HFFc6 (cell line): ENCODE data around the gene DMTF1. TPM values are rescaled to one million over a fixed set of nuclear protein-coding genes. Genes with fewer than 3 reads are reported as not detected.

ENCODE experiments used
- DNase-seq: peaks from one replicate; pipeline ENCODE4 v3.0.0-alpha.2; 2018
- H3K27ac Mint-ChIP-seq: 2 replicates; pipeline ENCODE4 v1.8.0; 2020; ENCODE audit warnings: mild to moderate bottlenecking, mixed read lengths
- H3K27me3 Mint-ChIP-seq: 2 replicates; pipeline ENCODE4 v1.8.0; 2021; ENCODE audit warnings: mild to moderate bottlenecking, moderate library complexity, mixed read lengths; ENCODE audit not compliant: insufficient read depth
- H3K36me3 Mint-ChIP-seq: 2 replicates; pipeline ENCODE4 v1.8.0; 2021; ENCODE audit warnings: low read depth, mixed read lengths
- H3K4me1 Mint-ChIP-seq: 2 replicates; pipeline ENCODE4 v1.8.0; 2020; ENCODE audit warnings: low read depth, mixed read lengths
- H3K4me3 Mint-ChIP-seq: 2 replicates; pipeline ENCODE4 v1.8.0; 2020; ENCODE audit warnings: mild to moderate bottlenecking, moderate library complexity, mixed read lengths
- H3K9me3 Mint-ChIP-seq: 2 replicates; pipeline ENCODE4 v1.8.0; 2020; ENCODE audit warnings: mild to moderate bottlenecking, mixed read lengths
- CTCF ChIP-seq: fragments of 200-600 bp; sonication (generic); IDR thresholded peaks from 2 replicates; pipeline ENCODE4 v1.5.0; 2021; ENCODE audit warnings: antibody characterized with exemption, mild to moderate bottlenecking
- total RNA-seq, 6 experiments: library from RNA; stranded (reverse); fragmentation: NEBNext Ultra II Directional; extraction: Animal tissue kit (Norgen Biotek cat#: 25700); gene quantifications; 2 replicates in 1 of 6; 3 replicates in 5 of 6; pipeline ENCODE4 v1.2.3, GENCODE V29; 2021

Gene DMTF1
- total RNA-seq, 6 experiments from 2014 or later = 26.2 to 33.0 (median 30.7) TPM

DNA sequence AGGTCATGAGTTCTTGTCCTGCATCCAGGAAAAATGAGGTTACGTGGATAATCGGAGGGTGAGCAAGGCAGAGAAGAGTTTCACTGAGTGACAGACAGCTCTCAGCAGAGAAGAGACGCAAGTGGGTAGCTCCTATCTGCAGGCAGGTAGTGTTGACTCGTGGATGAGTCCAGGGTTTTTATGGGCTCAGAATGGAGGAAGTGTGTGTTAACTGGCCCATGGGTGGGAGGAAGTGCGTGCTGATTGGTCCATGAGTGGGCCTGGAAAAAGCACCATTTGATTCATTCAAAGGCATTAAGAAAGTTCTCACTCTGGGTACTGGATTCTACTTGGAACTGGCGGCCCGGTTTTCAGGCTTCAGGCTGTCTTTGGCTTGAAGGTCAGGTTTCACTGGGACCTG lies 4.8 kb upstream of the DMTF1 start:
- DNase-seq = no peak
- Mint-ChIP-seq H3K27ac (no peak overlapping the region), H3K36me3 (no peaks in the 10 kb centered on the region), H3K4me1 (peaks cover 14% of the 10 kb centered on the region), H3K4me3 (no peak overlapping the region), H3K27me3 (peaks cover 2% of the 10 kb centered on the region; the same call in 1 of the 2 replicates), H3K9me3 (no peaks in the 10 kb centered on the region)
- no peak for TF ChIP-seq CTCF

- Mint-ChIP-seq H3K27ac (no peak overlapping the region), H3K4me1 (peaks cover 14% of the 10 kb centered on the region), H3K27me3 (peaks cover 4% of the 10 kb centered on the region; the same call in 1 of the 2 replicates), H3K9me3 (no peaks in the 10 kb centered on the region), H3K36me3 (peaks cover 7% of the 10 kb centered on the region), H3K4me3 (no peak overlapping the region)
- peak; percentile 37 for DNase-seq
- TF ChIP-seq CTCF = peak; percentile 76
Observed at GRCh38 chr7:87148332-87148955, 3.8 kb upstream of the DMTF1 start.

GRCh38 chr7:87151002-87151728 lies 1.1 kb upstream of the DMTF1 start:
- Mint-ChIP-seq H3K4me1 (peaks cover 35% of the 10 kb centered on the region), H3K9me3 (no peaks in the 10 kb centered on the region), H3K27me3 (0 out of 2 replicates have a peak, but pooled peaks cover 2% of the 10 kb centered on the region), H3K4me3 (peak overlapping the region; percentile 97), H3K36me3 (peaks cover 20% of the 10 kb centered on the region), H3K27ac (peak overlapping the region; percentile 98)
- DNase-seq = no peak
- no peak for TF ChIP-seq CTCF

GRCh38 chr7:87151729-87152111 lies 533 bp upstream of the DMTF1 start:
- Mint-ChIP-seq H3K4me3 (peak overlapping the region; percentile 97), H3K4me1 (peaks cover 41% of the 10 kb centered on the region), H3K27me3 (0 out of 2 replicates have a peak, but pooled peaks cover 2% of the 10 kb centered on the region), H3K27ac (peak overlapping the region; percentile 98), H3K36me3 (peaks cover 20% of the 10 kb centered on the region), H3K9me3 (no peaks in the 10 kb centered on the region)
- no peak for DNase-seq
- no peak for TF ChIP-seq CTCF

DNA sequence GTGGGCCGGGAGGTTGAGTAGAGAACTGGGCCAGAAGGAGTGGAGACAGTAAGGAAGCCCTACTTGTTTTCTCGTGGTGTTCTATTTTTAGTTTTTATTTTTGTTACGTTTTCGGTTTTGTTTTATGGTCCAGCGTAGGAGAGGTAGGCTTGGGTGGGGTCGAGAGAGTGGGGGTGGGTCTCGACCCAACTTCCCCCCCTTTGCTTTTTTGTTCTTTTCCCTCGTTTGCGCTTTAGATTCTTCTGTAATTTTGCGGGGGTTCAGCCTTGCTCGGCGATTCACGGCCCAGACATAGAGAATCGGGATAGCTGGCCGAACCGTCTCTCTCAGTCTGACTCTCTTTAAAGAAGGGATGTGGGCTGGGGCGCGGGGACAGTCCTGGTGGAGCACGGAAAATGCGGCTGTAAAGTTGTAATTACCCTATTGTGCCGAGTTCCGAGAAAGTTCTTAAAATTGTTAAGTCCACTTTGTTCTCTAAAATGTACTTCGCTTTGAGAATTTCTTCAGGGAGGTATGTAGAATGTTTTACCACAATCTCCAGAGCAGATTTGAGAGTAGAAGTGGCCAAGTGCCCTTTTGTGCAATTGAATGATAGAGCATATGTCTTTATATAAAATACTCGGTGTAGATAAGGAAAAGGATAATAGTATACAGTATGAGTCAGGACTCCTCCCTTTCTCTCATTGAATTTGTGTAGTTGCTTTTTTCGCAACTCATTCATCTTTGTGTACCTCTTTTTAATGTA lies 816 bp downstream of the DMTF1 start:
- H3K9me3 Mint-ChIP-seq = no peaks in the 10 kb centered on the region
- peak; percentile 5 for DNase-seq

More for the DNA sequence above, 816 bp downstream of the DMTF1 start:
- Mint-ChIP-seq H3K27ac (peak overlapping the region; percentile 98), H3K27me3 (0 out of 2 replicates have a peak, but pooled peaks cover 2% of the 10 kb centered on the region), H3K36me3 (peaks cover 20% of the 10 kb centered on the region), H3K4me3 (peak overlapping the region; percentile 97), H3K4me1 (peaks cover 54% of the 10 kb centered on the region)
- TF ChIP-seq CTCF = no peak
